Measurements from ENCODE around the gene MAP3K13. TPM values are rescaled to one million over a fixed set of nuclear protein-coding genes. Genes with fewer than 3 reads are reported as not detected.
"Not testable (repeated sequence)": the region's sequence is repeated elsewhere in the genome, so short reads cannot be mapped to it uniquely, and the experiment has no call there.

MAP3K13 gene
- total and polyA plus RNA-seq, 2 donors, result 16.4 to 33.5 TPM

DNA sequence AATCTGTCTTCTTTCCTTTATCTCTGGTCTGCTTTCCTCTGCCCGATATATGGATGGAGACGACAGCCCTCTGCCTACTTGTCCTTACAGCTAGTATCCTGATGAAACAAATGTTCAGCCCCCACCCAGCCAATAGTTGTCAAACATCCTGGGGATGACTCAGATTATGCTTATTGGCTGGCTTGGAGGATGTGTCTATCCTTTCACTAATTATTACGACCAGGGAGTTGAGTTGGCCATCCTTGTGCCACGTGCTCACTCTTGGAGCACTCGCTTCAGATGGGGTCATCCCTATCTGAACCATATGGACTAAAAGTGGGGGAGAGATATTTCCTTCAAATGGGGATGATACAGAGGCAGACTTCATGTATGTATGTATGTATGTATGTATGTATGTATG is 6.4 kb upstream of the MAP3K13 start:
- Histone ChIP-seq H3K4me1 (ENCODE audit: insufficient read depth) (no peaks in the 10 kb centered on the region), H3K4me3 (ENCODE audit: low read depth, low read length) (no peak overlapping the region), H3K27ac (ENCODE audit: low read depth) (no peak overlapping the region), H3K36me3 (ENCODE audit: insufficient read depth) (no peaks in the 10 kb centered on the region)
- DNase-seq (ENCODE audit: extremely low spot score), result no peak
- WGBS, result 81% methylated on average over 5 of the region's 5 CpGs

GRCh38 chr3:185361920-185362319 is 1.0 kb upstream of the MAP3K13 start:
- H3K36me3 ChIP-seq (ENCODE audit: insufficient read depth), result no peaks in the 10 kb centered on the region
- no peaks in the 10 kb centered on the region for H3K4me1 ChIP-seq (ENCODE audit: insufficient read depth)
- no peak overlapping the region for H3K4me3 ChIP-seq (ENCODE audit: low read depth, low read length)
- WGBS, result 50% methylated on average over 2 of the region's 2 CpGs
- no peak for DNase-seq (ENCODE audit: extremely low spot score)
- no peak overlapping the region for H3K27ac ChIP-seq (ENCODE audit: low read depth)

DNA sequence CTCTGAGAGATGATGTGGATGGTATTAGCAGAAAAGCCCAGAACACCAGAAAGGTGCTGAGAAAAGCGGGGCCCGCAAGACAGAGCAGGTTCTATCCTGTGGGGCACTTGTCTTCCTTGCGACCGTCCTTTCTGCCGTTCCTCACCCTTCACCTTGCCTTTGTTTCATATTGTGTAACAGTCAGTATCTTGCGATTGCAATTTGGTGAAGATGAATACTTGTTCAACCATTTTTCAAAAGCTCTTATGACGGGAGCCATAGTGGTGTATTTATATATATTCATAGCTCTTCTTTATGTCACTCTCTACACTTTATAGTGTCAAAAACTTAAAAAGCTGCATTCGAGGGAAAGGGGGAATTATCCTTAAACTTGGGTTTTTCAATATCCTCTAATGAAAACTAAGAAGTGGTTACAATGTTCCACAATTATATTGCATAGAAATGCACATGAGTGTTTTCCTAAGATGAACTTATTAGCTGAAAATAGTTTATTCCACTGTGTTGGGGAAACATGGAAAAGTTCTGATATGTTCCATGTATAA is 797 bp downstream of the MAP3K13 start:
- 7% methylated on average over 8 of the region's 8 CpGs for WGBS
- no peak for DNase-seq (ENCODE audit: extremely low spot score)
- H3K27ac ChIP-seq (ENCODE audit: low read depth), result no peak overlapping the region
- peak overlapping the region; percentile 53 for H3K4me3 ChIP-seq (ENCODE audit: low read depth, low read length)
- H3K4me1 ChIP-seq (ENCODE audit: insufficient read depth), result no peaks in the 10 kb centered on the region
- no peaks in the 10 kb centered on the region for H3K36me3 ChIP-seq (ENCODE audit: insufficient read depth)

DNA sequence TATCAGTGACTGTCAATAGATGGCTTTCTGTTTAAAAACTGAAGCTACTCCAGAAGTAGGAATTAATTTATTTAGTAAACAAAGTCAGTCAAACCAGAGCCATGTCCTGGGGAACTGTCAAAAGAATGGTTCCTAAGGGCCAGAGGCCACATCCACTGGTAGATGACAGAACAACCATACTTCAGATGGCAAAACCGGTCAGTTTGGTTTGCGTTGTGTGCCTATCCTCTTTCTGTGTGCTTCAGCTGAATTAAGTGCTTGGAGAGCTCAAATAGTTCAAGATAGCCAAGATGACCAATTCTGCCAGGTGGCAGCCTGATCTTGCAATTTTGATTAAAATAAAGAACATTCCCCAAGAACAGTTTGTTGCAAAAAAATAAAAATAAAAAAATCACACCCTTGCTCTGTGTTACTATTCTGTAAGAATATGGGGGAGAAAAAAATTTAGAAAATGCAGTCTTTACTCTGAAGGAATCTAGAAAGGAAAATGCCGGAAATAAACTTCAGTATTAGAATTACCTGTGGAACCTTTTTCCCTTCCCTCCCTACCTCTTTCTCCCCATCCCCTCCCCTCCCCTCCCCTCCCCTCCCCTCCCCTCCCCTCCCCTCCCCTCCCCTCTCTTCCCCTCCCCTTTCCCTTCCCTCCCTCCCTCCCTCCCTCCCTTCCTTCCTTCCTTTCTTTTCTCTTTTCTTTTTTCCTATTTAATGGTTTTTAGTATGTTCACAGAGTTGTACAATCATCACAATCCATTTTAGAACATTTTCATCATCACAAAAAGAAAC is 2.5 kb downstream of the MAP3K13 start:
- H3K36me3 ChIP-seq (ENCODE audit: insufficient read depth), result no peaks in the 10 kb centered on the region
- no peaks in the 10 kb centered on the region for H3K4me1 ChIP-seq (ENCODE audit: insufficient read depth)
- H3K27ac ChIP-seq (ENCODE audit: low read depth), result no peak overlapping the region
- H3K4me3 ChIP-seq (ENCODE audit: low read depth, low read length), result no peak overlapping the region
- no peak for DNase-seq (ENCODE audit: extremely low spot score)
- 87% methylated on average over 3 of the region's 3 CpGs for WGBS

GRCh38 chr3:185366074-185366335 is 3.1 kb downstream of the MAP3K13 start:
- 87% methylated on average over 1 of the region's 1 CpG for WGBS
- Histone ChIP-seq H3K4me1 (ENCODE audit: insufficient read depth) (no peaks in the 10 kb centered on the region), H3K4me3 (ENCODE audit: low read depth, low read length) (no peak overlapping the region), H3K36me3 (ENCODE audit: insufficient read depth) (no peaks in the 10 kb centered on the region), H3K27ac (ENCODE audit: low read depth) (no peak overlapping the region)
- no peak for DNase-seq (ENCODE audit: extremely low spot score)

GRCh38 chr3:185366913-185367312 is 4.0 kb downstream of the MAP3K13 start:
- H3K27ac ChIP-seq (ENCODE audit: low read depth), result no peak overlapping the region
- DNase-seq (ENCODE audit: extremely low spot score), result no peak
- H3K36me3 ChIP-seq (ENCODE audit: insufficient read depth), result no peaks in the 10 kb centered on the region
- no peaks in the 10 kb centered on the region for H3K4me1 ChIP-seq (ENCODE audit: insufficient read depth)
- no peak overlapping the region for H3K4me3 ChIP-seq (ENCODE audit: low read depth, low read length)

GRCh38 chr3:185370349-185370748 is 7.4 kb downstream of the MAP3K13 start:
- H3K4me3 ChIP-seq (ENCODE audit: low read depth, low read length); DNase-seq (ENCODE audit: extremely low spot score); H3K27ac ChIP-seq (ENCODE audit: low read depth); H3K36me3 ChIP-seq (ENCODE audit: insufficient read depth); H3K4me1 ChIP-seq (ENCODE audit: insufficient read depth): not testable (repeated sequence)
- WGBS, result 77% methylated on average over 6 of the region's 6 CpGs

- Histone ChIP-seq H3K4me3 (ENCODE audit: low read depth, low read length) (no peak overlapping the region), H3K4me1 (ENCODE audit: insufficient read depth) (no peaks in the 10 kb centered on the region), H3K36me3 (ENCODE audit: insufficient read depth) (no peaks in the 10 kb centered on the region), H3K27ac (ENCODE audit: low read depth) (no peak overlapping the region)
- WGBS, result 12% methylated on average over 2 of the region's 2 CpGs
- no peak for DNase-seq (ENCODE audit: extremely low spot score)
Measured at GRCh38 chr3:185371306-185372074, 8.6 kb downstream of the MAP3K13 start.

GRCh38 chr3:185381320-185382058 is 18.6 kb downstream of the MAP3K13 start:
- H3K27ac ChIP-seq (ENCODE audit: low read depth), result no peak overlapping the region
- 59% methylated on average over 2 of the region's 2 CpGs for WGBS
- H3K4me3 ChIP-seq (ENCODE audit: low read depth, low read length), result no peak overlapping the region
- H3K4me1 ChIP-seq (ENCODE audit: insufficient read depth), result peaks cover 1% of the 10 kb centered on the region
- H3K36me3 ChIP-seq (ENCODE audit: insufficient read depth), result no peaks in the 10 kb centered on the region
- DNase-seq (ENCODE audit: extremely low spot score), result no peak

DNA sequence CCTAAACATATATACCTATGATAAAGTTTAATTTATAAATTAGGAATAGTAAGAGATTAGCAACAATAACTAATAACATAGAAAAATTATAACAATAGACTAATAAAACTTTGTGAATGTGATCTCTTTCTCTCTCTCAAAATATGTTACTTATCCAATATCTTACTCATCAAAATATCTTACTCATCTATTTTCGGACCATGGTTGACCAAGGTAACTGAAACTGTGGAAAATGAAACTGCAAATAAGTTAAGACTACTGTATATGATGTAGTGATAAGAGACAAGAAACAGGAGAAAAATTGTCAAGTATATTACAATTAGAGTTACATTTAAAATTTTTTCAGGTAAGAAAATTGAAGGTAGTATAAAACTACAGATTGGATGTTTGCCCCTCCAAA is 19.2 kb downstream of the MAP3K13 start:
- Histone ChIP-seq H3K4me1 (ENCODE audit: insufficient read depth) (peaks cover 1% of the 10 kb centered on the region), H3K4me3 (ENCODE audit: low read depth, low read length) (no peak overlapping the region), H3K27ac (ENCODE audit: low read depth) (no peak overlapping the region), H3K36me3 (ENCODE audit: insufficient read depth) (no peaks in the 10 kb centered on the region)
- WGBS, result 92% methylated on average over 1 of the region's 1 CpG
- no peak for DNase-seq (ENCODE audit: extremely low spot score)

DNA sequence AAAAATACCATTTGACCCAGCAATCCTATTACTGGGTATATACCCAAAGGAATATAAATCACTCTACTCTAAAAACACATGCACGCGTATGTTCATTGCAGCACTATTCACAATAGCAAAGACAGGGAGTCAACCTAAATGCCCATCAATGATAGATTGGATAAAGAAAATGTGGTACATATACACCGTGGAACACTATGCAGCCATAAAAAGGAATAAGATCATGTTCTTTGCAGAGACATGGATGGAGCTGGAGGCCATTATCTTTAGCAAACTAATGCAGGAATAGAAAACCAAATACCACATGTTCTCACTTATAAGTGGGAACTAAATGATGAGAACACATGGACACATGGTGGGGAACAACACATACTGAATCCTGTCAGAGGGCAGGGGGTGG is 23.6 kb downstream of the MAP3K13 start:
- 97% methylated on average over 3 of the region's 3 CpGs for WGBS
- H3K36me3 ChIP-seq (ENCODE audit: insufficient read depth); DNase-seq (ENCODE audit: extremely low spot score); H3K4me3 ChIP-seq (ENCODE audit: low read depth, low read length); H3K27ac ChIP-seq (ENCODE audit: low read depth); H3K4me1 ChIP-seq (ENCODE audit: insufficient read depth): not testable (repeated sequence)

- no peaks in the 10 kb centered on the region for H3K36me3 ChIP-seq (ENCODE audit: insufficient read depth)
- WGBS, result 91% methylated on average over 1 of the region's 1 CpG
- no peak overlapping the region for H3K27ac ChIP-seq (ENCODE audit: low read depth)
- DNase-seq (ENCODE audit: extremely low spot score), result no peak
- H3K4me1 ChIP-seq (ENCODE audit: insufficient read depth), result no peaks in the 10 kb centered on the region
- no peak overlapping the region for H3K4me3 ChIP-seq (ENCODE audit: low read depth, low read length)
Measured at GRCh38 chr3:185387646-185388045, 24.7 kb downstream of the MAP3K13 start.

DNA sequence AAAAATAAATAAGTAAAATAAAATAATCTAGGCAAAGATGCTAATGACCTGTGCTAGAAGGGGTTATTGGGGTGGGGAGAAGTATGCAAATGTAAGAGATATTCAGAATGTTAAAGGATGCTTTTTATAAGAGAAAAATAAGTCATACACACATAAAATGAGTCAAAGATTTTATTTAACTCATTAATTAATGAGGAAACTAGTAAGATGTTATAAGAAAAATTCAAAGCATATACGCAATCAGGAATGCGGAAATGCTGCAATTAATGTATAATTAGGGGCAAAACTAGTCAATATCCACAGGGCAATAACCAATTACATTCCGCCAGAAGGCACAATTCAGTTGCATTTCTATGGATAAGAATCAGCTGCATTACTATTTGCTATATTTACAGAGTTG is 30.1 kb downstream of the MAP3K13 start:
- no peak for DNase-seq (ENCODE audit: extremely low spot score)
- over 99% methylated on average over 3 of the region's 3 CpGs for WGBS
- Histone ChIP-seq H3K27ac (ENCODE audit: low read depth) (no peak overlapping the region), H3K36me3 (ENCODE audit: insufficient read depth) (no peaks in the 10 kb centered on the region), H3K4me1 (ENCODE audit: insufficient read depth) (no peaks in the 10 kb centered on the region), H3K4me3 (ENCODE audit: low read depth, low read length) (no peak overlapping the region)

DNA sequence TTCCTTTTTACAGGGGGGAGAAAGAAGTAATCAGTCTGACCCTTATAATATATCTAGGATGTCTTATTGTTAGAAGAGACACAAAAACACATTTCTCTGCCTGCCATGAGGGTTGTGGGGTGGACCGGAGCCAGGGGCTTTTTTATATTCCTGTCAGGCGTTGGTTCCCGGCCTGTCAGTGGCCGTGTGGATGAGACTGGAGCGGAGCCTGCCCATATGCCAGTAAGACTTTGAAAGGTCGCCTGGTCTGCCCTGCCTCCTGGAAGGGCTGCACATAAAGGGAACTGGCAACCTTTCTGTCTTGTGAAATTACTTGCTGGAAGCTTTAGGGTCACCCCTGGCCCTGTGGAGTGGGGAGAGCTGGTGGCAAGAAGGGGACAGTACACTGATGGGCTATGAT is 34.7 kb downstream of the MAP3K13 start:
- no peak for DNase-seq (ENCODE audit: extremely low spot score)
- H3K36me3 ChIP-seq (ENCODE audit: insufficient read depth), result no peaks in the 10 kb centered on the region
- H3K27ac ChIP-seq (ENCODE audit: low read depth), result no peak overlapping the region
- 70% methylated on average over 6 of the region's 6 CpGs for WGBS
- H3K4me1 ChIP-seq (ENCODE audit: insufficient read depth), result peaks cover 1% of the 10 kb centered on the region
- H3K4me3 ChIP-seq (ENCODE audit: low read depth, low read length), result no peak overlapping the region

All from urinary bladder (tissue), 4 donors.